Chondrocyte (in vitro differentiated cells): ENCODE data around the gene TRIP13. TPM values are rescaled to one million over a fixed set of nuclear protein-coding genes. Genes with fewer than 3 reads are reported as not detected.
A peak's percentile ranks its signal among the peaks of the same experiment; 100 is the strongest.

Experiments
- DNase-seq: peaks from one replicate; pipeline ENCODE4 v3.0.0; 2021; ENCODE audit warnings: mixed read lengths, low spot score
- H3K27ac Mint-ChIP-seq: one replicate; pipeline ENCODE4 v1.8.0; 2021; ENCODE audit warnings: mild to moderate bottlenecking, moderate library complexity, mixed read lengths; ENCODE audit not compliant: unreplicated experiment
- H3K27me3 Mint-ChIP-seq: 2 replicates; pipeline ENCODE4 v1.8.0; 2021; ENCODE audit warnings: low read depth, mixed read lengths
- H3K36me3 Mint-ChIP-seq: 2 replicates; pipeline ENCODE4 v1.8.0; 2021; ENCODE audit warnings: low read depth, mixed read lengths
- H3K4me1 Mint-ChIP-seq: 2 replicates; pipeline ENCODE4 v1.8.0; 2021; ENCODE audit warnings: low read depth, mild to moderate bottlenecking, mixed read lengths
- H3K4me3 Mint-ChIP-seq: one replicate; pipeline ENCODE4 v1.8.0; 2021; ENCODE audit warnings: mild to moderate bottlenecking, moderate library complexity, mixed read lengths; ENCODE audit not compliant: unreplicated experiment
- H3K9me3 Mint-ChIP-seq: 2 replicates; pipeline ENCODE4 v1.8.0; 2021; ENCODE audit warnings: low read depth, mixed read lengths
- total RNA-seq: library from RNA; stranded (reverse); gene quantifications from 3 replicates; pipeline ENCODE4 v1.2.1, GENCODE V29; 2021
- TF ChIP-seq, protein P1 (sequence below): fragments of 200-600 bp; sonication (generic); IDR thresholded peaks from 2 replicates; pipeline ENCODE4 v1.5.0; 2021; ENCODE audit warnings: antibody characterized with exemption, mild to moderate bottlenecking, moderate library complexity

The TRIP13 gene
- total RNA-seq, 1 donor from 2014 or later, result 4.9 TPM

DNA sequence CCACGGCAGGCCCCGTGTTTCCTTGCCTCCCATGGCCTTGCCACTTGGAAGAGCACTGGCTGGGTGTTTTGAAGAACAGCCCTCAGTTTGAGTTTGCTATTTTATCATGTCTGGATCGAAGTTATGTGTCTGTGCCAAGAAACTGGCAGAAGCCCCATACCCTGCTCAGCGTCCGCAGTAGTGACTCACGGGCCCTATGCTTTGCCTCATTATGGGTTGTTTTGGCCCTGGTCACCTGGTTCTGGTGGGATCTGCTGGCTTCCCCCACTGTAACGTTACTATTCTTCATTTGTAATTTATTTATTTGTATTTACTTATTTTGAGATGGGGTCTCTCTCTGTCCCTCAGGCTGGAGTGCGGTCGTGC is 73.6 kb downstream of the TRIP13 start:
- H3K4me3 Mint-ChIP-seq, result no peak overlapping the region
- H3K36me3 Mint-ChIP-seq, result peaks cover 4% of the 10 kb centered on the region
- H3K27me3 Mint-ChIP-seq, result peaks cover 90% of the 10 kb centered on the region
- H3K4me1 Mint-ChIP-seq, result no peaks in the 10 kb centered on the region
- TF ChIP-seq, protein P1, sequence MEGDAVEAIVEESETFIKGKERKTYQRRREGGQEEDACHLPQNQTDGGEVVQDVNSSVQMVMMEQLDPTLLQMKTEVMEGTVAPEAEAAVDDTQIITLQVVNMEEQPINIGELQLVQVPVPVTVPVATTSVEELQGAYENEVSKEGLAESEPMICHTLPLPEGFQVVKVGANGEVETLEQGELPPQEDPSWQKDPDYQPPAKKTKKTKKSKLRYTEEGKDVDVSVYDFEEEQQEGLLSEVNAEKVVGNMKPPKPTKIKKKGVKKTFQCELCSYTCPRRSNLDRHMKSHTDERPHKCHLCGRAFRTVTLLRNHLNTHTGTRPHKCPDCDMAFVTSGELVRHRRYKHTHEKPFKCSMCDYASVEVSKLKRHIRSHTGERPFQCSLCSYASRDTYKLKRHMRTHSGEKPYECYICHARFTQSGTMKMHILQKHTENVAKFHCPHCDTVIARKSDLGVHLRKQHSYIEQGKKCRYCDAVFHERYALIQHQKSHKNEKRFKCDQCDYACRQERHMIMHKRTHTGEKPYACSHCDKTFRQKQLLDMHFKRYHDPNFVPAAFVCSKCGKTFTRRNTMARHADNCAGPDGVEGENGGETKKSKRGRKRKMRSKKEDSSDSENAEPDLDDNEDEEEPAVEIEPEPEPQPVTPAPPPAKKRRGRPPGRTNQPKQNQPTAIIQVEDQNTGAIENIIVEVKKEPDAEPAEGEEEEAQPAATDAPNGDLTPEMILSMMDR, result no peak
- DNase-seq, result no peak
- peaks cover 2% of the 10 kb centered on the region for H3K9me3 Mint-ChIP-seq
- H3K27ac Mint-ChIP-seq, result no peak overlapping the region

DNA sequence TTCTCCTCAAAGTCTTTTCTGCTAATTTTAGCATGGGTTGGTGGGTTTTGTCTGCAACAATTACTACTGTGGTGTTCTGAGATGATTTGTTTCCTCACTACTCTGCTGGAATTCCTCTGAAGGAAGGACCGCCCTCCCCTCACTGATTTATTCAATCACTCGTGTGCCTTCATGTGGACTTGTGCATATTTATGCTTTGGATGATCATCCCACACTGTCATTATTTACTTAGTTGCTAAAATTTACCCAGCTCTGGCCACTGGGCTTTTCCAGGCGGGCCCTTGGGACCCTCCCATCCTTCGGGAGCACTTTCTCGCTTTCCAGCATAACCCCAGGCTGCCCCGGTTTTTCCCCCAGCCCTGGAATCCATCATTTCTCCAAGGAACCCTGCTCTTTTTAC is 74.3 kb downstream of the TRIP13 start:
- TF ChIP-seq, protein P1, result no peak
- H3K27ac Mint-ChIP-seq, result peak overlapping the region; percentile 49
- no peaks in the 10 kb centered on the region for H3K4me1 Mint-ChIP-seq
- H3K4me3 Mint-ChIP-seq, result no peak overlapping the region
- DNase-seq, result no peak
- peaks cover 6% of the 10 kb centered on the region for H3K9me3 Mint-ChIP-seq
- H3K27me3 Mint-ChIP-seq, result peaks cover 90% of the 10 kb centered on the region
- H3K36me3 Mint-ChIP-seq, result peaks cover 7% of the 10 kb centered on the region

Other genes with a start within 250 kb of the TRIP13 start
- gene TPPP, start 199.5 kb upstream of the TRIP13 start, total RNA-seq, result 0.07 to 0.70 TPM (median 0.56 TPM) in 3 replicates
- gene ZDHHC11B, start 108.2 kb upstream of the TRIP13 start, total RNA-seq, result 0.17 TPM in 1 of 3 replicates, not detected in the others
- gene ZDHHC11, start 41.9 kb upstream of the TRIP13 start, total RNA-seq, result 1.9 to 4.7 TPM (median 2.3 TPM) in 3 replicates
- gene BRD9, start 83 bp upstream of the TRIP13 start, total RNA-seq, result 26.5 to 30.4 TPM (median 30.1 TPM) in 3 replicates
- gene NKD2, start 115.9 kb downstream of the TRIP13 start, total RNA-seq, result not detected in 3 replicates
- 2.0 to 4.9 TPM (median 3.7 TPM) in 3 replicates for gene SLC12A7, start 219.2 kb downstream of the TRIP13 start, total RNA-seq